MM.1S (cell line): ENCODE measurements around the gene SLC44A5.

Experiments used
- CTCF ChIP-seq: fragments of 300-600 bp; sonication (generic); IDR thresholded peaks from 2 replicates; pipeline ENCODE4 v1.5.1; 2016; ENCODE audit warnings: antibody characterized with exemption, low read length, mixed read lengths
- EZH2 ChIP-seq: fragments of 300-600 bp; sonication (generic); optimal IDR thresholded peaks from 2 replicates; pipeline ENCODE3; 2017; ENCODE audit warnings: low read depth, mild to moderate bottlenecking, antibody characterized with exemption, low read length, mixed read lengths
- EZH2phosphoT487 ChIP-seq: fragments of 300-600 bp; sonication (generic); IDR thresholded peaks from 2 replicates; pipeline ENCODE4 v1.6.1; 2018; ENCODE audit warnings: antibody characterized with exemption, low read length

- no peak for TF ChIP-seq CTCF
- no peak for TF ChIP-seq EZH2
- TF ChIP-seq EZH2phosphoT487: no peak
Measured at GRCh38 chr1:75522389-75522788, 88.5 kb downstream of the SLC44A5 start.
